H9 (cell line): ENCODE measurements around the gene IFT122. TPM values are rescaled to one million over a fixed set of nuclear protein-coding genes. Genes with fewer than 3 reads are reported as not detected.

Source experiments
- DNase-seq: peaks from one replicate; pipeline ENCODE4 v3.0.0-alpha.2; 2017
- H2AFZ ChIP-seq: one replicate; pipeline ENCODE4 v1.6.1; 2013; ENCODE audit warnings: mild to moderate bottlenecking, low read length, control low read depth, moderate library complexity
- H2AK5ac ChIP-seq: 2 replicates; pipeline ENCODE4 v1.6.1; 2013; ENCODE audit warnings: low read length, control low read depth, mixed read lengths; ENCODE audit not compliant: insufficient read length
- H2BK120ac ChIP-seq: one replicate; pipeline ENCODE4 v1.6.1; 2013; ENCODE audit warnings: low read depth, mild to moderate bottlenecking, low read length, control low read depth, inconsistent platforms; ENCODE audit not compliant: poor library complexity, severe bottlenecking
- H2BK12ac ChIP-seq: 2 replicates; pipeline ENCODE4 v1.6.1; 2013; ENCODE audit warnings: low read length, control low read depth, mixed read lengths, low read depth; ENCODE audit not compliant: insufficient read length
- H2BK15ac ChIP-seq: 2 replicates; pipeline ENCODE4 v1.6.1; 2013; ENCODE audit warnings: low read depth, low read length, control low read depth
- H2BK20ac ChIP-seq: one replicate; pipeline ENCODE4 v1.6.1; 2013; ENCODE audit warnings: low read depth, mild to moderate bottlenecking, low read length, control low read depth, inconsistent platforms; ENCODE audit not compliant: poor library complexity, severe bottlenecking
- H2BK5ac ChIP-seq: 2 replicates; pipeline ENCODE4 v1.6.1; 2013; ENCODE audit warnings: low read length, control low read depth, mixed read lengths; ENCODE audit not compliant: insufficient read length
- H3K14ac ChIP-seq: 2 replicates; pipeline ENCODE4 v1.6.1; 2013; ENCODE audit warnings: low read length, control low read depth; ENCODE audit not compliant: insufficient read depth
- H3K18ac ChIP-seq: 2 replicates; pipeline ENCODE4 v1.6.1; 2013; ENCODE audit warnings: low read depth, mild to moderate bottlenecking, mixed read lengths, low read length, control low read depth; ENCODE audit not compliant: insufficient read length
- H3K23ac ChIP-seq: 2 replicates; pipeline ENCODE4 v1.6.1; 2013; ENCODE audit warnings: low read length, control low read depth, mixed read lengths, low read depth; ENCODE audit not compliant: insufficient read length
- H3K23me2 ChIP-seq: 2 replicates; pipeline ENCODE4 v1.6.1; 2013; ENCODE audit warnings: low read depth, mild to moderate bottlenecking, mixed read lengths, low read length, control low read depth; ENCODE audit not compliant: insufficient read length, poor library complexity, severe bottlenecking
- H3K27ac ChIP-seq: 2 replicates; pipeline ENCODE4 v1.5.1; 2013; ENCODE audit warnings: low read length, control low read depth, mixed read lengths, low read depth; ENCODE audit not compliant: insufficient read length
- H3K27me3 ChIP-seq: 2 replicates; pipeline ENCODE4 v1.6.1; 2013; ENCODE audit warnings: low read length, control low read depth, inconsistent platforms; ENCODE audit not compliant: insufficient read depth
- H3K4ac ChIP-seq: 2 replicates; pipeline ENCODE4 v1.6.1; 2013; ENCODE audit warnings: low read depth, mild to moderate bottlenecking, control low read depth, inconsistent platforms, low read length, moderate library complexity
- H3K4me1 ChIP-seq: 2 replicates; pipeline ENCODE4 v1.6.1; 2013; ENCODE audit warnings: low read length, control low read depth, inconsistent platforms; ENCODE audit not compliant: insufficient read depth
- H3K4me2 ChIP-seq: 2 replicates; pipeline ENCODE4 v1.6.1; 2013; ENCODE audit warnings: low read length, control low read depth, mixed read lengths; ENCODE audit not compliant: insufficient read length, insufficient read depth
- H3K56ac ChIP-seq: 2 replicates; pipeline ENCODE4 v1.6.1; 2013; ENCODE audit warnings: low read depth, mild to moderate bottlenecking, mixed read lengths, low read length, control low read depth; ENCODE audit not compliant: insufficient read length
- H3K79me1 ChIP-seq: 2 replicates; pipeline ENCODE4 v1.6.1; 2013; ENCODE audit warnings: low read depth, mild to moderate bottlenecking, moderate library complexity, low read length, control low read depth, inconsistent platforms; ENCODE audit not compliant: insufficient read depth, poor library complexity, severe bottlenecking
- H3K79me2 ChIP-seq: 2 replicates; pipeline ENCODE4 v1.6.1; 2013; ENCODE audit warnings: low read length, control low read depth, inconsistent platforms; ENCODE audit not compliant: insufficient read depth
- H3K9ac ChIP-seq: 2 replicates; pipeline ENCODE4 v1.6.1; 2013; ENCODE audit warnings: low read length, control low read depth, mixed read lengths; ENCODE audit not compliant: insufficient read length; ENCODE audit errors: extremely low read depth
- H3K9me3 ChIP-seq: one replicate; pipeline ENCODE4 v1.6.1; 2013; ENCODE audit warnings: low read depth, low read length, inconsistent platforms; ENCODE audit not compliant: control insufficient read depth
- H3T11ph ChIP-seq: one replicate; pipeline ENCODE4 v1.6.1; 2013; ENCODE audit warnings: mild to moderate bottlenecking, low read length, control low read depth, inconsistent platforms
- H4K20me1 ChIP-seq: one replicate; pipeline ENCODE4 v1.6.1; 2013; ENCODE audit not compliant: control insufficient read depth, insufficient read length, insufficient read depth
- H4K5ac ChIP-seq: 2 replicates; pipeline ENCODE4 v1.6.1; 2013; ENCODE audit warnings: low read depth, mild to moderate bottlenecking, mixed read lengths, low read length, control low read depth; ENCODE audit not compliant: insufficient read length
- H4K8ac ChIP-seq: replicated peaks from 2 replicates; pipeline ENCODE4 v1.6.1; 2013; ENCODE audit warnings: low read length, control low read depth, mixed read lengths, low read depth; ENCODE audit not compliant: insufficient read length
- H4K91ac ChIP-seq: 2 replicates; pipeline ENCODE4 v1.6.1; 2013; ENCODE audit warnings: low read depth, mild to moderate bottlenecking, moderate library complexity, mixed read lengths, low read length, control low read depth; ENCODE audit not compliant: insufficient read length
- H3K27ac Mint-ChIP-seq, 3 experiments: 2 replicates in 2 of 3; 3 replicates in 1 of 3; pipeline ENCODE4 v1.8.0; 2020 to 2021; ENCODE audit warnings: mixed read lengths in 3 of 3, mild to moderate bottlenecking in 1 of 3, moderate library complexity in 1 of 3
- H3K27me3 Mint-ChIP-seq: 2 replicates; pipeline ENCODE4 v1.8.0; 2021; ENCODE audit warnings: low read depth, mild to moderate bottlenecking, moderate library complexity, mixed read lengths
- H3K36me3 Mint-ChIP-seq, 3 experiments: 2 replicates in 2 of 3; 3 replicates in 1 of 3; pipeline ENCODE4 v1.8.0; 2020 to 2021; ENCODE audit warnings: low read depth in 3 of 3, mixed read lengths in 3 of 3; ENCODE audit not compliant: insufficient read depth in 1 of 3
- H3K4me1 Mint-ChIP-seq, 2 experiments: 2 replicates each; pipeline ENCODE4 v1.8.0; 2020; ENCODE audit warnings: mixed read lengths in 2 of 2
- H3K4me3 Mint-ChIP-seq, 2 experiments: 2 replicates in 1 of 2; 3 replicates in 1 of 2; pipeline ENCODE4 v1.8.0; 2020 to 2021; ENCODE audit warnings: mild to moderate bottlenecking in 2 of 2, mixed read lengths in 2 of 2, moderate library complexity in 1 of 2
- H3K9me3 Mint-ChIP-seq, 2 experiments: 2 replicates in 1 of 2; 3 replicates in 1 of 2; pipeline ENCODE4 v1.8.0; 2020; ENCODE audit warnings: mild to moderate bottlenecking in 2 of 2, mixed read lengths in 2 of 2, moderate library complexity in 1 of 2
- CTCF ChIP-seq: fragments of 200-600 bp; sonication (generic); conservative IDR thresholded peaks from 3 replicates; pipeline ENCODE4 v1.8.0; 2021; ENCODE audit warnings: antibody characterized with exemption, mild to moderate bottlenecking
- WGBS: extraction: QIAGEN DNeasy Blood & Tissue Kit; methylation state at CpG from one replicate; pipeline ENCODE4 v1.1.7; 2013; ENCODE audit warnings: missing lambda C conversion rate, low lambda C conversion rate, mixed read lengths; ENCODE audit not compliant: insufficient read length; ENCODE audit errors: extremely low coverage; 5-methylcytosine and 5-hydroxymethylcytosine counted together
- total RNA-seq: library from RNA; stranded (reverse); gene quantifications from 2 replicates; pipeline ENCODE4 v1.2.1, GENCODE V29; 2021

Gene IFT122
- total RNA-seq, 1 experiment from 2014 or later: 19.3 TPM

GRCh38 chr3:129563850-129564535 is 124.0 kb downstream of the IFT122 start:
- Histone ChIP-seq H3K27me3 (no peaks in the 10 kb centered on the region), H4K5ac (no peak overlapping the region), H4K91ac (no peak overlapping the region), H2BK12ac (no peak overlapping the region), H3K56ac (no peak overlapping the region), H2AK5ac (no peak overlapping the region), H3K18ac (no peak overlapping the region), H3K4me2 (no peak overlapping the region), H2AFZ (no peak overlapping the region), H3T11ph (no peak overlapping the region), H3K79me1 (no peaks in the 10 kb centered on the region), H2BK120ac (no peak overlapping the region), H3K23ac (no peak overlapping the region), H3K9me3 (no peaks in the 10 kb centered on the region), H4K20me1 (no peaks in the 10 kb centered on the region), H2BK5ac (no peak overlapping the region), H3K23me2 (no peaks in the 10 kb centered on the region), H4K8ac (no peak overlapping the region), H3K14ac (no peak overlapping the region), H3K9ac (no peak overlapping the region), H2BK15ac (no peak overlapping the region), H3K4ac (no peak overlapping the region), H2BK20ac (no peak overlapping the region), H3K27ac (no peak overlapping the region), H3K4me1 (no peaks in the 10 kb centered on the region), H3K79me2 (no peaks in the 10 kb centered on the region)
- no peak overlapping the region for H3K27ac Mint-ChIP-seq
- TF ChIP-seq CTCF: no peak
- H3K27me3 Mint-ChIP-seq: no peaks in the 10 kb centered on the region
- H3K4me3 Mint-ChIP-seq: no peak overlapping the region
- no CpG with 5 or more reads among the region's 8 CpGs for WGBS
- peaks cover 5 to 11% of the 10 kb centered on the region in 2 experiments for H3K4me1 Mint-ChIP-seq
- H3K36me3 Mint-ChIP-seq: peaks cover 0 to 8% (median 0%) of the 10 kb centered on the region in 3 experiments; a peak in 3 of 7 replicates
- DNase-seq: no peak
- no peaks in the 10 kb centered on the region for H3K9me3 Mint-ChIP-seq
